ENCODE measurements around the gene DNM2.

DNA sequence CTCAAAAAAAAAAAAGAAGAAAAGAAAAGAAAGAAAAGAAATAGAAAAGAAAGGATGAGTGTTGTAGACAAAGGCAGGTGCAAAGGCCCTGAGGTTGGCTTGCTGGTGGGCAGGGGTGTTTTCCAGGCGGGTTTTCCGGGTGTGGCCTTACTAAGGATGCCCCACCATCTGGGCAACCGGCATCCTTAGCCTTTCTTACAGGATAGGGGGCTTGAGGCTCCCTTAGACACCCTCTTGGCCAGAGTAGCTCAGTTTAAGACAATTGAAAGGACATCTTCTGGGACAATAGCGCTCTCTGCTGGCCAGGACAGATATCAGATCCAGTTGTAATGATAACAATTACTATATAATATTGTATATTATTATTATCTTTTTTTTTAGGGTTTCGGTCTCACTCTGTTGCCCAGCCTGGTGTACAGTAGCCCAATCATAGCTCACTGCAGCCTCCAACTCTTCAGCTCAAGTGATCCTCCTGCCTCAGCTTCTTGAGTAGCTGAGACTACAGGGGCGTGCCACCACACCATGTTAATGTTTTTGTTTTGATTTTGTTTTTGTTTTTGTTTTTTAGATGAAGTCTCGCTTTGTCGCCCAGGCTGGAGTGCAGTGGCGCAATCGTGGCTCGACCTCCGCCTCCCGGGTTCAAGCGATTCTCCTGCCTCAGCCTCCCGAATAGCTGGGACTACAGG is 18.1 kb upstream of the DNM2 start:
- TF ChIP-seq TAF1 (IDR thresholded peaks at IDR 0.05; ENCODE audit: borderline replicate concordance, insufficient read depth, low read length) = no peak
- no peak for TF ChIP-seq POLR2AphosphoS5 (IDR thresholded peaks at IDR 0.05; ENCODE audit: low read depth, low read length)
- TF ChIP-seq, protein P1, sequence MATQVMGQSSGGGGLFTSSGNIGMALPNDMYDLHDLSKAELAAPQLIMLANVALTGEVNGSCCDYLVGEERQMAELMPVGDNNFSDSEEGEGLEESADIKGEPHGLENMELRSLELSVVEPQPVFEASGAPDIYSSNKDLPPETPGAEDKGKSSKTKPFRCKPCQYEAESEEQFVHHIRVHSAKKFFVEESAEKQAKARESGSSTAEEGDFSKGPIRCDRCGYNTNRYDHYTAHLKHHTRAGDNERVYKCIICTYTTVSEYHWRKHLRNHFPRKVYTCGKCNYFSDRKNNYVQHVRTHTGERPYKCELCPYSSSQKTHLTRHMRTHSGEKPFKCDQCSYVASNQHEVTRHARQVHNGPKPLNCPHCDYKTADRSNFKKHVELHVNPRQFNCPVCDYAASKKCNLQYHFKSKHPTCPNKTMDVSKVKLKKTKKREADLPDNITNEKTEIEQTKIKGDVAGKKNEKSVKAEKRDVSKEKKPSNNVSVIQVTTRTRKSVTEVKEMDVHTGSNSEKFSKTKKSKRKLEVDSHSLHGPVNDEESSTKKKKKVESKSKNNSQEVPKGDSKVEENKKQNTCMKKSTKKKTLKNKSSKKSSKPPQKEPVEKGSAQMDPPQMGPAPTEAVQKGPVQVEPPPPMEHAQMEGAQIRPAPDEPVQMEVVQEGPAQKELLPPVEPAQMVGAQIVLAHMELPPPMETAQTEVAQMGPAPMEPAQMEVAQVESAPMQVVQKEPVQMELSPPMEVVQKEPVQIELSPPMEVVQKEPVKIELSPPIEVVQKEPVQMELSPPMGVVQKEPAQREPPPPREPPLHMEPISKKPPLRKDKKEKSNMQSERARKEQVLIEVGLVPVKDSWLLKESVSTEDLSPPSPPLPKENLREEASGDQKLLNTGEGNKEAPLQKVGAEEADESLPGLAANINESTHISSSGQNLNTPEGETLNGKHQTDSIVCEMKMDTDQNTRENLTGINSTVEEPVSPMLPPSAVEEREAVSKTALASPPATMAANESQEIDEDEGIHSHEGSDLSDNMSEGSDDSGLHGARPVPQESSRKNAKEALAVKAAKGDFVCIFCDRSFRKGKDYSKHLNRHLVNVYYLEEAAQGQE (IDR thresholded peaks at IDR 0.05; ENCODE audit: insufficient read depth in 1 of 2, low read depth in 2 of 2, low read length in 2 of 2) = no peak
- no peak for TF ChIP-seq SIN3A (IDR thresholded peaks at IDR 0.05; ENCODE audit: borderline replicate concordance, insufficient read depth, low read length)
- TF ChIP-seq FOXP2 (optimal IDR thresholded peaks at IDR 0.05; ENCODE audit: borderline replicate concordance, extremely low read depth, extremely low read length, insufficient read depth) = no peak
